Calu3 (cell line): ENCODE results near the gene ODF2. TPM values are rescaled to one million over a fixed set of nuclear protein-coding genes. Genes with fewer than 3 reads are reported as not detected.

Experiments
- BruUV-seq: library from RNA; stranded (reverse); fragments of 400-500 nt; replicated peaks from 2 replicates; lab custom pipeline; 2021; lab: Mats Ljungman, UMichigan
- CTCF ChIA-PET: fragments of 300-600 bp; sonication (Branson Sonifier 250); formaldehyde crosslinking; loops from one replicate; lab custom pipeline; 2022; ENCODE audit warnings: antibody characterized with exemption; lab: Charles Lee
- DNase-seq: peaks from one replicate; pipeline ENCODE4 v3.0.0; 2022
- H3K27ac Mint-ChIP-seq: one replicate; pipeline ENCODE4 v1.8.0; 2022; ENCODE audit warnings: mixed read lengths; ENCODE audit not compliant: unreplicated experiment
- H3K27me3 Mint-ChIP-seq: one replicate; pipeline ENCODE4 v1.8.0; 2022; ENCODE audit warnings: mixed read lengths; ENCODE audit not compliant: unreplicated experiment
- H3K36me3 Mint-ChIP-seq: one replicate; pipeline ENCODE4 v1.8.0; 2022; ENCODE audit warnings: mild to moderate bottlenecking, moderate library complexity, mixed read lengths; ENCODE audit not compliant: insufficient read depth, unreplicated experiment
- H3K4me1 Mint-ChIP-seq: one replicate; pipeline ENCODE4 v1.8.0; 2022; ENCODE audit warnings: mild to moderate bottlenecking, low read depth, mixed read lengths; ENCODE audit not compliant: unreplicated experiment
- H3K4me3 Mint-ChIP-seq: one replicate; pipeline ENCODE4 v1.8.0; 2022; ENCODE audit warnings: mild to moderate bottlenecking, low read depth, moderate library complexity, mixed read lengths; ENCODE audit not compliant: unreplicated experiment
- H3K9me3 Mint-ChIP-seq: one replicate; pipeline ENCODE4 v1.8.0; 2022; ENCODE audit warnings: low read depth, mixed read lengths; ENCODE audit not compliant: unreplicated experiment
- intact Hi-C: fragments of 100-400 bp; cut with micrococcal nuclease; formaldehyde crosslinking; loops from one replicate; pipeline ENCODE4 v1.10.0; 2022; ENCODE audit not compliant: unreplicated experiment
- total RNA-seq: library from RNA; stranded (reverse); gene quantifications from 2 replicates; pipeline ENCODE4 v1.2.3, GENCODE V29; 2022
- TF ChIP-seq, protein P1 (sequence below): fragments of 200-600 bp; IDR thresholded peaks from one replicate; pipeline ENCODE4 v1.8.0; 2022; ENCODE audit warnings: antibody characterized with exemption; ENCODE audit not compliant: unreplicated experiment

Gene ODF2
- total RNA-seq, 1 experiment from 2014 or later, result 33.6 TPM

DNA sequence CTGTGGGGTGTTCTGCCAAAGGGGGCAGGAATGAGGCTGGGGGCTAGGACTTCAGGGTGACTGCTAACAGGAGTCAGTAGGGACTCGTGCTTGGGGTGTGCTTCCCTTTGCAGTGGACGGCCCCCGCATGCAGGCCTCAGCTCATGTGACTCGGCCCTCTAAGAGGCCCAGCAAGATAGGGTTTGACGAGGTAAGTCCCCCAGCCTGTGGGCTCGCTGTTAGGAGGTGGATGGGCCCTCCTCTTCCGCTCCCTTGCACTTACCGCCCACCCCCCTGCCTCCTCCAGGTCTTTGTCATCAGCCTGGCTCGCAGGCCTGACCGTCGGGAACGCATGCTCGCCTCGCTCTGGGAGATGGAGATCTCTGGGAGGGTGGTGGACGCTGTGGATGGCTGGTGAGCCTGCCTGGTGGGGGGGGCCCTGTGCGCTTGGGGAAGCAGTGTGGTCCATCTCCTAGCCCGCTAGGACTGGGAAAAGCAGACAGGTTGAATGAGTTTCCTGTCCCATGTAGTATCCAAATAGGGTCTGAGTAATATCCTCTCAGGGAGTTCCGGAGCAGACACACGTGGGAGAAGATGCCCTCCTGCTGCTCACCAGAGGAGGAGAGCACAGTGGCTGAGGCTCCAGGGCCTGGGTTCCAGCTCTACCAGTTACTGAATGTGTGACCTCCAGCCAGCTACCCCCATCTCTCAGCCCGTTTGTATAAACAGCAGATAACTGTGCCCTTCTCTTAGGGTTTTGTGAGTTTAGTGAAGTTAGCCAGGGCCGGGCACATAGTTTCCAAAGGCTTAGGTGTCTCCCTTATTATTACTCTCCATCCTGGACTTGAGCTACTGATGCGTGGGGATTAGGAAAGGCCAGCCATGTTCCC lies 26.9 kb upstream of the ODF2 start:
- no peak overlapping the region for H3K27ac Mint-ChIP-seq
- peaks cover 6% of the 10 kb centered on the region for H3K36me3 Mint-ChIP-seq
- CTCF ChIA-PET, result interaction anchor here (0.7 kb wide), 1 partner anchor 22 kb away, joined by 3 read pairs; no protein-coding TSS in a partner anchor
- TF ChIP-seq, protein P1, sequence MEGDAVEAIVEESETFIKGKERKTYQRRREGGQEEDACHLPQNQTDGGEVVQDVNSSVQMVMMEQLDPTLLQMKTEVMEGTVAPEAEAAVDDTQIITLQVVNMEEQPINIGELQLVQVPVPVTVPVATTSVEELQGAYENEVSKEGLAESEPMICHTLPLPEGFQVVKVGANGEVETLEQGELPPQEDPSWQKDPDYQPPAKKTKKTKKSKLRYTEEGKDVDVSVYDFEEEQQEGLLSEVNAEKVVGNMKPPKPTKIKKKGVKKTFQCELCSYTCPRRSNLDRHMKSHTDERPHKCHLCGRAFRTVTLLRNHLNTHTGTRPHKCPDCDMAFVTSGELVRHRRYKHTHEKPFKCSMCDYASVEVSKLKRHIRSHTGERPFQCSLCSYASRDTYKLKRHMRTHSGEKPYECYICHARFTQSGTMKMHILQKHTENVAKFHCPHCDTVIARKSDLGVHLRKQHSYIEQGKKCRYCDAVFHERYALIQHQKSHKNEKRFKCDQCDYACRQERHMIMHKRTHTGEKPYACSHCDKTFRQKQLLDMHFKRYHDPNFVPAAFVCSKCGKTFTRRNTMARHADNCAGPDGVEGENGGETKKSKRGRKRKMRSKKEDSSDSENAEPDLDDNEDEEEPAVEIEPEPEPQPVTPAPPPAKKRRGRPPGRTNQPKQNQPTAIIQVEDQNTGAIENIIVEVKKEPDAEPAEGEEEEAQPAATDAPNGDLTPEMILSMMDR, result no peak
- BruUV-seq, result no TSS peak
- H3K4me1 Mint-ChIP-seq, result no peaks in the 10 kb centered on the region
- H3K4me3 Mint-ChIP-seq, result no peak overlapping the region
- intact Hi-C loops, result no loop called here
- no peaks in the 10 kb centered on the region for H3K9me3 Mint-ChIP-seq
- no peak for DNase-seq
- no peaks in the 10 kb centered on the region for H3K27me3 Mint-ChIP-seq

DNA sequence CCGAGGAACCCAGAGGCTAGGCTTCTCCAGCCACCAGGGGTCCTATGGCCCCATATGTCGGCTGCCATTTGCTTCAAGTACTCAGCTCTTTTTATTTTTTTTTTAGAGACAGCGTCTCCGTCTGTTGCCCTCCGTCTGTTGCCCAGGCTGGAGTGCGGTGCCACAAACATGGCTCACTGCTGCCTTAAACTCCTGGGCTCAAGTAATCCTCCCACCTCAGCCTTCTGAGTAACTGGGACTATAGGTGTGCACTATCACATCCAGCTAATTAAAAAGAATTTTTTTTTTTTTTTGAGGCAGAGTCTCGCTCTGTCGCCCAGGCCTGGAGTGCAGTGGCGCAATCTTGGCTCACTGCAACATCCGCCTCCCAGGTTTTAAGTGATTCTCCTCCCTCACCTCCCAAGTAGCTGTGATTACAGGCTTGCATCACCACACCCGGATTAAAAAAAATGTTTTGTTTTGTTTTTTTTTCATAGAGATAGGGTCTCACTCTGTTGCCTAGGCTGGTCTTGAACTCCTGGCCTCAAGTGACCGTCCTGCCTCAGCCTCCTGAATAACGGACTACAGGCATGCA lies 26.2 kb upstream of the ODF2 start:
- BruUV-seq, result no TSS peak
- DNase-seq, result no peak
- TF ChIP-seq, protein P1, result no peak
- Mint-ChIP-seq H3K9me3 (no peaks in the 10 kb centered on the region), H3K27me3 (no peaks in the 10 kb centered on the region), H3K4me1 (no peaks in the 10 kb centered on the region), H3K4me3 (no peak overlapping the region), H3K27ac (no peak overlapping the region), H3K36me3 (peaks cover 3% of the 10 kb centered on the region)
- CTCF ChIA-PET, result interaction anchor here (0.7 kb wide), 1 partner anchor 21 kb away, joined by 3 read pairs; no protein-coding TSS in a partner anchor
- intact Hi-C loops, result no loop called here

DNA sequence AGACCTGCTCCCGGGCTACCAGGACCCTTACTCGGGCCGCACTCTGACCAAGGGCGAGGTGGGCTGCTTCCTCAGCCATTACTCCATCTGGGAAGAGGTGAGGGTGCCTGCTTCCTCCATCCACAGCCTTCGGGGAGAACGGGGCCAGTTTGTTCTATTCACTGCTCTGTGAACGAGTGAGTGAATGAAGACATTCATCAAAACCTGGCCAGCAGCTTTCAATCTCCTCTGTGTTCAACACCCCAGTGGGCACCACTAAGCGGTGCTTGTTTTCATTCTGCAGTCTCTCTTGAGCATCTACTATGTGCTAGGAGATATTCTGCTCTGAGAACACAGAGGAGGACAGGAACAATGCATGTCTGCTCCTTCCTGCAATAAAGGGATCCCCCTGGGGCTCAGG lies 24.6 kb upstream of the ODF2 start:
- H3K9me3 Mint-ChIP-seq, result no peaks in the 10 kb centered on the region
- no TSS peak for BruUV-seq
- no peaks in the 10 kb centered on the region for H3K27me3 Mint-ChIP-seq
- no peak overlapping the region for H3K4me3 Mint-ChIP-seq
- no peak for DNase-seq
- CTCF ChIA-PET, result interaction anchor here (0.6 kb wide), 1 partner anchor 118 kb away, joined by 3 read pairs; no protein-coding TSS in a partner anchor
- TF ChIP-seq, protein P1, result no peak
- H3K4me1 Mint-ChIP-seq, result no peaks in the 10 kb centered on the region
- H3K36me3 Mint-ChIP-seq, result no peaks in the 10 kb centered on the region
- H3K27ac Mint-ChIP-seq, result no peak overlapping the region
- intact Hi-C loops, result no loop called here

DNA sequence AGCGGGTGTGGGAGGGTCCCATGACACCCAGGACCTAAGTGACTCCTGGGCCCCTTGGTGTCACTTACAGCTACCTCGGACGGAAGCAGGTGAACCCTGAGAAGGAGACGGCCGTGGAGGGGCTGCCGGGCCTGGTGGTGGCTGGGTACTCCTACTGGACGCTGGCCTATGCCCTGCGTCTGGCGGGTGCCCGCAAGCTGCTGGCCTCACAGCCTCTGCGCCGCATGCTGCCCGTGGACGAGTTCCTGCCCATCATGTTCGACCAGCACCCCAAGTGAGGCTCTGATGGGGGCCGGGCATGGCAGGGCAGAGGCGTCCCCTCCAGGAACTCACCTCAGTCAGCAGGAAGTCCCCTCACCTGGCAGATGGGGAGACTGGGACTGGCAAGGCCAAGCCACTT lies 21.5 kb upstream of the ODF2 start:
- no TSS peak for BruUV-seq
- no peak for DNase-seq
- intact Hi-C loops, result no loop called here
- no peaks in the 10 kb centered on the region for H3K27me3 Mint-ChIP-seq
- no peak overlapping the region for H3K4me3 Mint-ChIP-seq
- CTCF ChIA-PET, result no interaction called here
- no peaks in the 10 kb centered on the region for H3K36me3 Mint-ChIP-seq
- H3K27ac Mint-ChIP-seq, result no peak overlapping the region
- no peaks in the 10 kb centered on the region for H3K4me1 Mint-ChIP-seq
- TF ChIP-seq, protein P1, result no peak
- H3K9me3 Mint-ChIP-seq, result no peaks in the 10 kb centered on the region
